CD14-positive monocyte (primary cell): ENCODE data around the gene KIF20B. TPM values are rescaled to one million over a fixed set of nuclear protein-coding genes. Genes with fewer than 3 reads are reported as not detected.

Source experiments
- DNase-seq, 3 donors: peaks; one replicate each; pipeline ENCODE4 v3.0.0-alpha.2; 2011 to 2022
- H2AFZ ChIP-seq: 2 replicates; pipeline ENCODE4 v1.6.0; 2012; ENCODE audit warnings: mild to moderate bottlenecking, low read depth, low read length, inconsistent platforms; ENCODE audit not compliant: insufficient read depth, poor library complexity, severe bottlenecking
- H3K27ac ChIP-seq, 2 donors: 1 replicate in 1 of 2; 2 replicates in 1 of 2; pipeline ENCODE4 v1.5.1; 2012 to 2013; ENCODE audit warnings: low read length in 2 of 2, control low read depth in 1 of 2, inconsistent platforms in 1 of 2, low read depth in 1 of 2, mild to moderate bottlenecking in 1 of 2
- H3K27me3 ChIP-seq, 2 donors: one replicate each; pipeline versions ENCODE4 v1.6.0 to v1.6.1; 2011 to 2013; ENCODE audit warnings: low read length in 2 of 2; ENCODE audit not compliant: control insufficient read depth in 2 of 2, insufficient read depth in 2 of 2
- H3K36me3 ChIP-seq, 2 donors: replicated peaks in 1 of 2; 1 replicate in 1 of 2; 2 replicates in 1 of 2; pipeline versions ENCODE4 v1.5.1 to v1.6.1; 2012 to 2013; ENCODE audit warnings: low read length in 2 of 2, control low read depth in 1 of 2, inconsistent platforms in 1 of 2, mild to moderate bottlenecking in 1 of 2; ENCODE audit not compliant: insufficient read depth in 2 of 2, control insufficient read depth in 1 of 2
- H3K4me1 ChIP-seq, 2 donors: 1 replicate in 1 of 2; 2 replicates in 1 of 2; pipeline versions ENCODE4 v1.5.1 to v1.6.1; 2012 to 2013; ENCODE audit warnings: low read length in 2 of 2, control low read depth in 1 of 2, inconsistent platforms in 1 of 2, mild to moderate bottlenecking in 1 of 2, moderate library complexity in 1 of 2; ENCODE audit not compliant: insufficient read depth in 2 of 2, control insufficient read depth in 1 of 2
- H3K4me2 ChIP-seq: replicated peaks from 2 replicates; pipeline ENCODE3; 2012; ENCODE audit warnings: low read length, moderate library complexity, mild to moderate bottlenecking; ENCODE audit not compliant: poor library complexity, severe bottlenecking; ENCODE audit errors: extremely low read depth
- H3K4me3 ChIP-seq, 3 experiments: fragments of 200-600 bp in 1 of 3; sonication (generic) in 1 of 3; replicated peaks in 1 of 3; 1 replicate in 2 of 3; 2 replicates in 1 of 3; pipeline ENCODE4 v1.5.1; 2011 to 2013; ENCODE audit warnings: low read length in 3 of 3, mild to moderate bottlenecking in 3 of 3, control low read depth in 2 of 3, low read depth in 2 of 3, inconsistent platforms in 1 of 3, moderate library complexity in 1 of 3
- H3K79me2 ChIP-seq: 2 replicates; pipeline ENCODE4 v1.6.0; 2012; ENCODE audit warnings: mild to moderate bottlenecking, control low read depth, inconsistent platforms, low read length, moderate library complexity; ENCODE audit not compliant: insufficient read depth
- H3K9ac ChIP-seq: 2 replicates; pipeline ENCODE4 v1.6.0; 2017; ENCODE audit warnings: low read length, mild to moderate bottlenecking; ENCODE audit not compliant: insufficient read depth, poor library complexity, severe bottlenecking
- H3K9me3 ChIP-seq, 2 donors: replicated peaks in 1 of 2; 1 replicate in 1 of 2; 2 replicates in 1 of 2; pipeline versions ENCODE4 v1.5.1 to v1.6.1; 2012 to 2013; ENCODE audit warnings: low read length in 2 of 2, control low read depth in 1 of 2; ENCODE audit not compliant: control insufficient read depth in 1 of 2, insufficient read depth in 1 of 2
- H4K20me1 ChIP-seq: 2 replicates; pipeline ENCODE4 v1.6.0; 2012; ENCODE audit warnings: mild to moderate bottlenecking, low read length, control low read depth, moderate library complexity; ENCODE audit not compliant: insufficient read depth
- H3K27ac Mint-ChIP-seq, 7 donors: one replicate each; pipeline ENCODE4 v1.8.0; 2020; ENCODE audit warnings: mild to moderate bottlenecking in 7 of 7, mixed read lengths in 7 of 7, moderate library complexity in 6 of 7, inconsistent platforms in 2 of 7
- H3K27me3 Mint-ChIP-seq, 3 donors: one replicate each; pipeline ENCODE4 v1.8.0; 2021 to 2022; ENCODE audit warnings: low read depth in 3 of 3, mild to moderate bottlenecking in 3 of 3, mixed read lengths in 3 of 3, moderate library complexity in 3 of 3, inconsistent platforms in 1 of 3
- H3K36me3 Mint-ChIP-seq, 2 donors: one replicate each; pipeline ENCODE4 v1.8.0; 2020; ENCODE audit warnings: mixed read lengths in 2 of 2, inconsistent platforms in 1 of 2, mild to moderate bottlenecking in 1 of 2
- H3K4me1 Mint-ChIP-seq: one replicate; pipeline ENCODE4 v1.8.0; 2020; ENCODE audit warnings: mild to moderate bottlenecking, mixed read lengths
- H3K4me3 Mint-ChIP-seq, 2 donors: one replicate each; pipeline ENCODE4 v1.8.0; 2020; ENCODE audit warnings: mild to moderate bottlenecking in 2 of 2, mixed read lengths in 2 of 2, moderate library complexity in 1 of 2
- H3K9me3 Mint-ChIP-seq, 7 donors: one replicate each; pipeline ENCODE4 v1.8.0; 2020 to 2022; ENCODE audit warnings: mixed read lengths in 7 of 7, mild to moderate bottlenecking in 6 of 7, moderate library complexity in 6 of 7, inconsistent platforms in 2 of 7
- CTCF ChIP-seq: fragments of 200-600 bp; IDR thresholded peaks from one replicate; pipeline ENCODE4 v1.8.0; 2022; ENCODE audit warnings: antibody characterized with exemption, mild to moderate bottlenecking
- WGBS: methylation state at CpG from one replicate; pipeline ENCODE4 v1.1.5; 2013; ENCODE audit warnings: missing lambda C conversion rate; ENCODE audit not compliant: insufficient coverage; 5-methylcytosine and 5-hydroxymethylcytosine counted together
- intact Hi-C, 2 donors: fragments of 100-400 bp; cut with micrococcal nuclease; formaldehyde crosslinking; loops; one replicate each; pipeline versions ENCODE4 v1.15.0 to v1.15.1; 2023
- polyA plus RNA-seq, 3 donors: library from polyadenylated mRNA; depleted of rRNA in 1 of 3; unstranded in 2 of 3; stranded (reverse) in 1 of 3; fragments of 300-500 nt in 2 of 3; fragments of >200 nt in 1 of 3; fragmentation: Illumina TruSeq in 2 of 3; gene quantifications; 1 replicate in 2 of 3; 2 replicates in 1 of 3; pipeline ENCODE4 v1.2.3, GENCODE V29; 2012 to 2021

Gene KIF20B
- polyA plus RNA-seq, 3 donors = 0.44 to 3.9 (median 1.5) TPM

GRCh38 chr10:89771684-89772083 lies 70.3 kb downstream of the KIF20B start:
- no peak for DNase-seq
- H3K27me3 Mint-ChIP-seq = no peaks in the 10 kb centered on the region
- no peak for TF ChIP-seq CTCF
- H3K9ac ChIP-seq = no peak overlapping the region
- H4K20me1 ChIP-seq = no peaks in the 10 kb centered on the region
- H3K79me2 ChIP-seq = no peaks in the 10 kb centered on the region
- H3K4me3 Mint-ChIP-seq = no peak overlapping the region
- intact Hi-C loops = no loop called here
- no peaks in the 10 kb centered on the region for H3K9me3 Mint-ChIP-seq
- no peaks in the 10 kb centered on the region for H3K4me1 Mint-ChIP-seq
- peaks cover 52 to 94% of the 10 kb centered on the region in 2 donors for H3K36me3 ChIP-seq
- WGBS = no CpG with 5 or more reads among the region's 5 CpGs
- no peak overlapping the region for H3K4me2 ChIP-seq
- H3K36me3 Mint-ChIP-seq = peaks cover 70 to 89% of the 10 kb centered on the region in 2 donors
- no peak overlapping the region for H3K27ac Mint-ChIP-seq
- no peak overlapping the region for H3K27ac ChIP-seq
- H3K27me3 ChIP-seq = no peaks in the 10 kb centered on the region
- H3K4me1 ChIP-seq = no peaks in the 10 kb centered on the region
- H3K4me3 ChIP-seq = no peak overlapping the region
- no peak overlapping the region for H2AFZ ChIP-seq
- H3K9me3 ChIP-seq = no peaks in the 10 kb centered on the region

- no CpG with 5 or more reads among the region's 1 CpG for WGBS
- H3K79me2 ChIP-seq = no peaks in the 10 kb centered on the region
- no peaks in the 10 kb centered on the region for H3K27me3 Mint-ChIP-seq
- H4K20me1 ChIP-seq = no peaks in the 10 kb centered on the region
- H3K4me1 ChIP-seq = no peaks in the 10 kb centered on the region
- DNase-seq = no peak
- no peaks in the 10 kb centered on the region for H3K9me3 Mint-ChIP-seq
- H3K9me3 ChIP-seq = no peaks in the 10 kb centered on the region
- H3K36me3 Mint-ChIP-seq = peaks cover 75 to 90% of the 10 kb centered on the region in 2 donors
- H3K4me2 ChIP-seq = no peak overlapping the region
- no peak overlapping the region for H3K27ac ChIP-seq
- H3K4me3 Mint-ChIP-seq = no peak overlapping the region
- no peak overlapping the region for H3K27ac Mint-ChIP-seq
- H3K9ac ChIP-seq = no peak overlapping the region
- no peaks in the 10 kb centered on the region for H3K27me3 ChIP-seq
- no peaks in the 10 kb centered on the region for H3K4me1 Mint-ChIP-seq
- no peak for TF ChIP-seq CTCF
- no peak overlapping the region for H2AFZ ChIP-seq
- intact Hi-C loops = no loop called here
- H3K4me3 ChIP-seq = no peak overlapping the region
- H3K36me3 ChIP-seq = peaks cover 48 to 83% of the 10 kb centered on the region in 2 donors
Measured at GRCh38 chr10:89773081-89773480, 71.7 kb downstream of the KIF20B start.
